Rectal smooth muscle tissue (tissue), 1 donor: ENCODE results near the gene ATP6AP1.
"Not testable (repeated sequence)": the region's sequence is repeated elsewhere in the genome, so short reads cannot be mapped to it uniquely, and the experiment has no call there.

Experiments used
- H3K27ac ChIP-seq: one replicate; pipeline ENCODE4 v1.7.0; 2013; ENCODE audit warnings: low read depth, low read length, inconsistent platforms
- H3K27me3 ChIP-seq: one replicate; pipeline ENCODE4 v1.7.0; 2013; ENCODE audit warnings: low read length; ENCODE audit not compliant: control insufficient read depth, insufficient read depth
- H3K36me3 ChIP-seq: one replicate; pipeline ENCODE4 v1.7.0; 2013; ENCODE audit warnings: low read length; ENCODE audit not compliant: control insufficient read depth, insufficient read depth
- H3K4me1 ChIP-seq: one replicate; pipeline ENCODE4 v1.7.0; 2013; ENCODE audit warnings: low read length; ENCODE audit not compliant: control insufficient read depth, insufficient read depth
- H3K4me3 ChIP-seq: one replicate; pipeline ENCODE4 v1.7.0; 2013; ENCODE audit warnings: low read length
- H3K9ac ChIP-seq: one replicate; pipeline ENCODE4 v1.7.0; 2013; ENCODE audit warnings: low read length

The ATP6AP1 gene, protein sequence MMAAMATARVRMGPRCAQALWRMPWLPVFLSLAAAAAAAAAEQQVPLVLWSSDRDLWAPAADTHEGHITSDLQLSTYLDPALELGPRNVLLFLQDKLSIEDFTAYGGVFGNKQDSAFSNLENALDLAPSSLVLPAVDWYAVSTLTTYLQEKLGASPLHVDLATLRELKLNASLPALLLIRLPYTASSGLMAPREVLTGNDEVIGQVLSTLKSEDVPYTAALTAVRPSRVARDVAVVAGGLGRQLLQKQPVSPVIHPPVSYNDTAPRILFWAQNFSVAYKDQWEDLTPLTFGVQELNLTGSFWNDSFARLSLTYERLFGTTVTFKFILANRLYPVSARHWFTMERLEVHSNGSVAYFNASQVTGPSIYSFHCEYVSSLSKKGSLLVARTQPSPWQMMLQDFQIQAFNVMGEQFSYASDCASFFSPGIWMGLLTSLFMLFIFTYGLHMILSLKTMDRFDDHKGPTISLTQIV

GRCh38 chrX:154428176-154429171 is at the start of gene ATP6AP1:
TSS of gene ATP6AP1 (plus strand) at chrX:154428677. CDS start at chrX:154428693, 16 bp downstream.
- Histone ChIP-seq H3K36me3 (peaks cover 7% of the 10 kb centered on the region), H3K4me3 (peak within 1 kb of the TSS; percentile 77), H3K27me3 (no peaks in the 10 kb centered on the region), H3K9ac (no peak within 1 kb of the TSS), H3K27ac (peak within 1 kb of the TSS; percentile 64), H3K4me1 (peaks cover 6% of the 10 kb centered on the region)

- H3K27ac ChIP-seq: peak within 1 kb of the TSS; percentile 97
- H3K27me3 ChIP-seq: no peaks in the 10 kb centered on the region
- H3K4me3 ChIP-seq: peak within 1 kb of the TSS; percentile 65
- peaks cover 15% of the 10 kb centered on the region for H3K4me1 ChIP-seq
- H3K36me3 ChIP-seq: no peaks in the 10 kb centered on the region
- H3K9ac ChIP-seq: peak within 1 kb of the TSS; percentile 80
These were observed 49.5 kb upstream of the ATP6AP1 start, which contains the start of gene EMD for GRCh38 chrX:154378799-154379568. TSS of gene EMD (plus strand) at chrX:154379295. CDS start at chrX:154379485, 190 bp downstream.

DNA sequence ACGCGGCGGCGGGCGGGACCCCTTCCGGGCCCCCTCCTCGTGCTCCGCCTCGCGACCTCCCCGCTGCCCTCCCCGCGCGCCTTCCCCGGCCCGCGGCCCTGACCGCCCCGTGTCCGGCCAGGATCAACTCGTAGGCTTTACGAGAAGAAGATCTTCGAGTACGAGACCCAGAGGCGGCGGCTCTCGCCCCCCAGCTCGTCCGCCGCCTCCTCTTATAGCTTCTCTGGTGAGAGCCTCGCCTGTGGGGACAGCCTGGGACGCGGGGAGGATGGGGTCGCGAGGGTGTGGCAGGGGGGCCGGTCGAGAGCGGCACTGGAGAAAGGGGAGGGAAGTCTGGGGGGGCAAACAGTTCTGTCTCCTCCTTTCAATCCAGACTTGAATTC is 48.9 kb upstream of the ATP6AP1 start:
- peaks cover 4% of the 10 kb centered on the region for H3K27me3 ChIP-seq
- no peaks in the 10 kb centered on the region for H3K36me3 ChIP-seq
- peak overlapping the region; percentile 97 for H3K27ac ChIP-seq
- H3K4me3 ChIP-seq: peak overlapping the region; percentile 61
- H3K9ac ChIP-seq: peak overlapping the region; percentile 80
- H3K4me1 ChIP-seq: peaks cover 15% of the 10 kb centered on the region

GRCh38 chrX:154380153-154380552 is 48.3 kb upstream of the ATP6AP1 start:
- Histone ChIP-seq H3K36me3 (no peaks in the 10 kb centered on the region), H3K4me1 (peaks cover 15% of the 10 kb centered on the region), H3K27ac (peak overlapping the region; percentile 97), H3K4me3 (peak overlapping the region; percentile 61), H3K27me3 (peaks cover 5% of the 10 kb centered on the region), H3K9ac (peak overlapping the region; percentile 68)

DNA sequence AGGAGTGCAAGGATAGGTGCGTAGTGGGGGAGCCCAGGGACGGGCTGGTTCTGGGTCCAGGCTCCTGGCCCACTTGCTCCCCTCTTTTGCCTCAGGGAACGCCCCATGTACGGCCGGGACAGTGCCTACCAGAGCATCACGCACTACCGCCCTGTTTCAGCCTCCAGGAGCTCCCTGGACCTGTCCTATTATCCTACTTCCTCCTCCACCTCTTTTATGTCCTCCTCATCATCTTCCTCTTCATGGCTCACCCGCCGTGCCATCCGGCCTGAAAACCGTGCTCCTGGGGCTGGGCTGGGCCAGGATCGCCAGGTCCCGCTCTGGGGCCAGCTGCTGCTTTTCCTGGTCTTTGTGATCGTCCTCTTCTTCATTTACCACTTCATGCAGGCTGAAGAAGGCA is 47.7 kb upstream of the ATP6AP1 start:
- H3K4me1 ChIP-seq: peaks cover 15% of the 10 kb centered on the region
- H3K9ac ChIP-seq: no peak overlapping the region
- H3K27me3 ChIP-seq: peaks cover 5% of the 10 kb centered on the region
- peak overlapping the region; percentile 97 for H3K27ac ChIP-seq
- peak overlapping the region; percentile 61 for H3K4me3 ChIP-seq
- H3K36me3 ChIP-seq: no peaks in the 10 kb centered on the region

DNA sequence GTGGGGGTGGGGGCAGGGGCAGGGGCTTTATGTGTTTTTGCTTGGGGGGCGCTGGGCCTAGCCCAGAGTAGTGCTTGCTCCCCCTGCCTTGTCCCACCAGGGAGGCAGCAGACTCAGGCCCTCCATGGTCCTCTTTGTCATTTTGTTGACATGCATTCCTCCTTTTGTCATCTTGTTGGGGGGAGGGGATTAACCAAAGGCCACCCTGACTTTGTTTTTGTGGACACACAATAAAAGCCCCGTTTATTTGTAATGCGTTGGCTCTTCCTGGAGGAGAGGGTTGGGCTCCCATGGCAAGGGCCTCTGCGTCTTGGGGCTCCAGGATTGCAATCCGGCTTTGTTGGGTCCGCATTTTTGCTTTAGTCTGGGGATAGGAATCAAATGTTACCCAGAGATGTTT is 47.2 kb upstream of the ATP6AP1 start:
- Histone ChIP-seq H3K27ac (no peak overlapping the region), H3K36me3 (no peaks in the 10 kb centered on the region), H3K4me3 (no peak overlapping the region), H3K4me1 (peaks cover 14% of the 10 kb centered on the region), H3K9ac (no peak overlapping the region), H3K27me3 (peaks cover 5% of the 10 kb centered on the region)

- Histone ChIP-seq H3K9ac (no peak overlapping the region), H3K36me3 (no peaks in the 10 kb centered on the region), H3K27ac (no peak overlapping the region), H3K27me3 (peaks cover 5% of the 10 kb centered on the region), H3K4me1 (peaks cover 7% of the 10 kb centered on the region), H3K4me3 (no peak overlapping the region)
These were observed 45.9 kb upstream of the ATP6AP1 start for GRCh38 chrX:154382483-154383069.

DNA sequence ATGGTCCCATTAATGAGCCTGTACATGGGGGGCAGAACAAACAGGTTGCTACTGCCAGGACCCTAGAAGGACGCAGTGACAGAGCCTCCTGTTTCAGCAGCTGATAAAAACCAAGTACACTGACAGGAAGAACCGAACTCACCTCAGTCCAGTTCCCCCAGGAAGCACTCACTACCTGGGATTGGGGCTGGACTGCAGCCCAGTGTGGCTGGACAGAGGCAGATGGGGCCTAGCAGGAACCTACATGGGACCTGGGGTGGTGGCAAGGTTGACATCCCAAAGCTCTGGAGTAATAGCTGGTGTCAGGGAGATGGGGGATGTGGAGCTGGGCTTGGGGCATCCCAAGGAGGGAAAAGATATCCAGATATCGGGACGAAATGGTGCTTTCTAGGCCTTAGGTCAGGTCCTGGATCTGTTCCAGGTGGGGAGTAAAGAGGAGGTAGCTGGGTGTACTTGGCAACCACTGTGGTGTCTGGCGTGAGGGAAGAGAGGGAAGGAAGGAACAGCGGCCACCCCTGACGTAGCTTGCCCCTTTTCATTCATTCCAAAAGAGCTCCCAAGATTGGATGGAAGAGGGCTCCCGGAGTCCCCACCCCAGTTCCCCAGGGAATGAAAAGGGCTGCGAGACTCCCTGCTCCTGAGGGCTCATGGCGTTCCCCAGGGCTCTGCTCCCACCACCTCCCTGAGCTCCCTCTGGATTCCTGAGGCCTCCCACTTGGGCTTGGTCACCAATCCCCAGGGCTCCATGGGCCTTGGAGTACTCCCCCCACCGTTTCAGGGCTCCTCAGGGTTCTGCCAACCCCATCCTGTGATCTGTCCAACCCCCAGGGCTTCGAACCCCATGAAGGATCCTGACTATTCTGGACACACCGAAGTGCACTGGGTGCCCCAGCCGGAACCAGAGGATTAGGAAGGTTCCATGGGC is 44.9 kb upstream of the ATP6AP1 start:
- H3K27ac ChIP-seq: no peak overlapping the region

GRCh38 chrX:154384284-154384892 is 44.1 kb upstream of the ATP6AP1 start:
- no peak overlapping the region for H3K9ac ChIP-seq
- peaks cover 5% of the 10 kb centered on the region for H3K27me3 ChIP-seq
- H3K36me3 ChIP-seq: no peaks in the 10 kb centered on the region
- H3K27ac ChIP-seq: no peak overlapping the region
- H3K4me3 ChIP-seq: no peak overlapping the region
- peaks cover 7% of the 10 kb centered on the region for H3K4me1 ChIP-seq

More for the DNA sequence above, 44.9 kb upstream of the ATP6AP1 start:
- H3K36me3 ChIP-seq: no peaks in the 10 kb centered on the region
- H3K4me1 ChIP-seq: peaks cover 7% of the 10 kb centered on the region
- no peak overlapping the region for H3K4me3 ChIP-seq
- H3K9ac ChIP-seq: no peak overlapping the region
- peaks cover 5% of the 10 kb centered on the region for H3K27me3 ChIP-seq

- not testable (repeated sequence) for H3K27me3 ChIP-seq, H3K27ac ChIP-seq, H3K4me3 ChIP-seq, H3K36me3 ChIP-seq, H3K4me1 ChIP-seq, H3K9ac ChIP-seq
These were observed 40.4 kb upstream of the ATP6AP1 start for GRCh38 chrX:154388094-154388493.
